HEK293 (cell line): ENCODE measurements around the gene CD300LG.
A peak's percentile ranks its signal among the peaks of the same experiment; 100 is the strongest.

Experiments
- CTCF ChIA-PET: fragments of 350-600 bp; formaldehyde crosslinking; extraction: SDS; loops from one replicate; lab custom pipeline; 2021; ENCODE audit warnings: antibody characterized with exemption; lab: Yijun Ruan, JAX
- POLR2A ChIA-PET: fragments of 300-600 bp; formaldehyde crosslinking; extraction: SDS; loops from one replicate; lab custom pipeline; 2020; ENCODE audit warnings: antibody characterized with exemption, inconsistent platforms; lab: Yijun Ruan, JAX
- H3K27ac ChIP-seq: fragments of 200-500 bp; sonication (Bioruptor generic); 2 replicates; pipeline ENCODE4 v1.5.1; 2014; ENCODE audit warnings: low read depth, low read length, control low read depth, inconsistent platforms; ENCODE audit errors: extremely low read depth
- H3K36me3 ChIP-seq, 2 experiments: fragments of 200-500 bp in 1 of 2; sonication (Bioruptor generic) in 1 of 2; 1 replicate in 1 of 2; 2 replicates in 1 of 2; pipeline ENCODE4 v1.5.1; 2014 to 2017; ENCODE audit warnings: inconsistent platforms in 2 of 2, low read length in 2 of 2; ENCODE audit not compliant: control insufficient read depth in 2 of 2, insufficient read depth in 1 of 2
- H3K4me1 ChIP-seq: fragments of 200-500 bp; sonication (Bioruptor generic); 2 replicates; pipeline ENCODE4 v1.5.1; 2014; ENCODE audit warnings: mild to moderate bottlenecking, low read length, inconsistent platforms; ENCODE audit not compliant: control insufficient read depth, insufficient read depth
- H3K4me3 ChIP-seq: 2 replicates; pipeline ENCODE4 v1.5.1; 2011; ENCODE audit warnings: low read depth, mild to moderate bottlenecking, control low read depth, low read length, moderate library complexity
- H3K9me3 ChIP-seq: fragments of 200-500 bp; sonication (Bioruptor generic); 2 replicates; pipeline ENCODE4 v1.5.1; 2014; ENCODE audit warnings: low read depth, low read length, inconsistent platforms; ENCODE audit not compliant: control insufficient read depth, insufficient read depth
- EGR2 ChIP-seq: fragments of 450-650 bp; formaldehyde crosslinking; IDR thresholded peaks from 2 replicates; pipeline ENCODE4 v1.5.1; 2016; ENCODE audit warnings: low read depth, missing biosample characterization, missing genetic modification characterization
- GLI2 ChIP-seq: fragments of 450-650 bp; formaldehyde crosslinking; IDR thresholded peaks from 2 replicates; pipeline ENCODE4; 2017; ENCODE audit warnings: missing biosample characterization, missing genetic modification characterization, low read depth, borderline replicate concordance
- IKZF3 ChIP-seq: fragments of 450-650 bp; IDR thresholded peaks from 2 replicates; pipeline ENCODE4 v1.5.0; 2018; ENCODE audit warnings: missing biosample characterization, mild to moderate bottlenecking, missing genetic modification characterization, moderate library complexity
- OVOL3 ChIP-seq: fragments of 450-650 bp; formaldehyde crosslinking; IDR thresholded peaks from 2 replicates; pipeline ENCODE4 v1.5.1; 2016; ENCODE audit warnings: missing biosample characterization, missing genetic modification characterization
- PRDM1 ChIP-seq: fragments of 450-650 bp; formaldehyde crosslinking; IDR thresholded peaks from 2 replicates; pipeline ENCODE4; 2016; ENCODE audit warnings: missing biosample characterization, missing genetic modification characterization
- ZBTB8A ChIP-seq: fragments of 450-650 bp; formaldehyde crosslinking; IDR thresholded peaks from 2 replicates; pipeline ENCODE4 v1.5.1; 2016; ENCODE audit warnings: missing biosample characterization, missing genetic modification characterization
- ZNF146 ChIP-seq: fragments of 450-650 bp; formaldehyde crosslinking; IDR thresholded peaks from 2 replicates; pipeline ENCODE4 v1.5.1; 2016; ENCODE audit warnings: missing biosample characterization, missing genetic modification characterization
- ZNF211 ChIP-seq: fragments of 450-650 bp; formaldehyde crosslinking; IDR thresholded peaks from 2 replicates; pipeline ENCODE4 v1.5.1; 2016; ENCODE audit warnings: low read depth, missing biosample characterization, missing genetic modification characterization
- ZNF24 ChIP-seq: fragments of 450-650 bp; formaldehyde crosslinking; IDR thresholded peaks from 2 replicates; pipeline ENCODE4 v1.5.1; 2016; ENCODE audit warnings: missing biosample characterization, missing genetic modification characterization
- ZNF274 ChIP-seq, 2 experiments: fragments of 200-500 bp in 1 of 2; fragments of 450-650 bp in 1 of 2; sonication (Bioruptor generic) in 1 of 2; formaldehyde crosslinking in 1 of 2; IDR thresholded peaks; 2 replicates each; pipeline versions ENCODE4 v1.5.1 to v1.6.1; 2014 to 2016; ENCODE audit warnings: borderline replicate concordance in 1 of 2, inconsistent platforms in 1 of 2, low read length in 1 of 2, missing biosample characterization in 1 of 2, missing genetic modification characterization in 1 of 2
- ZNF335 ChIP-seq: fragments of 450-650 bp; formaldehyde crosslinking; conservative IDR thresholded peaks from 2 replicates; pipeline ENCODE4 v1.5.1; 2016; ENCODE audit warnings: missing biosample characterization, missing genetic modification characterization
- ZNF366 ChIP-seq: fragments of 450-650 bp; formaldehyde crosslinking; conservative IDR thresholded peaks from 2 replicates; pipeline ENCODE4 v1.5.1; 2016; ENCODE audit warnings: missing biosample characterization, missing genetic modification characterization
- ZNF621 ChIP-seq: fragments of 450-650 bp; formaldehyde crosslinking; IDR thresholded peaks from 2 replicates; pipeline ENCODE4 v1.5.1; 2017; ENCODE audit warnings: missing biosample characterization, missing genetic modification characterization
- ZNF677 ChIP-seq: fragments of 450-650 bp; IDR thresholded peaks from 2 replicates; pipeline ENCODE4 v1.5.0; 2018; ENCODE audit warnings: missing biosample characterization, mild to moderate bottlenecking, missing genetic modification characterization, moderate library complexity
- ZNF707 ChIP-seq: fragments of 450-650 bp; formaldehyde crosslinking; IDR thresholded peaks from 2 replicates; pipeline ENCODE4 v1.5.1; 2016; ENCODE audit warnings: missing biosample characterization, missing genetic modification characterization
- ZNF792 ChIP-seq: fragments of 450-650 bp; formaldehyde crosslinking; IDR thresholded peaks from 2 replicates; pipeline ENCODE4 v1.5.1; 2016; ENCODE audit warnings: missing biosample characterization, missing genetic modification characterization
- TF ChIP-seq, protein P1 (sequence below): fragments of 450-650 bp; formaldehyde crosslinking; optimal IDR thresholded peaks from 2 replicates; pipeline ENCODE3; 2016; ENCODE audit warnings: missing biosample characterization, mild to moderate bottlenecking, missing genetic modification characterization
- TF ChIP-seq, protein P2 (sequence below): fragments of 450-650 bp; formaldehyde crosslinking; IDR thresholded peaks from 2 replicates; pipeline ENCODE4 v1.5.0; 2017; ENCODE audit warnings: missing biosample characterization, missing genetic modification characterization, borderline replicate concordance
- TF ChIP-seq, protein P3 (sequence below): fragments of 450-650 bp; formaldehyde crosslinking; IDR thresholded peaks from 2 replicates; pipeline ENCODE4 v1.5.1; 2016; ENCODE audit warnings: missing biosample characterization, missing genetic modification characterization
- TF ChIP-seq, protein P4 (sequence below): fragments of 450-650 bp; formaldehyde crosslinking; conservative IDR thresholded peaks from 2 replicates; pipeline ENCODE4 v1.5.1; 2016; ENCODE audit warnings: low read depth, missing biosample characterization, missing genetic modification characterization

Gene CD300LG

DNA sequence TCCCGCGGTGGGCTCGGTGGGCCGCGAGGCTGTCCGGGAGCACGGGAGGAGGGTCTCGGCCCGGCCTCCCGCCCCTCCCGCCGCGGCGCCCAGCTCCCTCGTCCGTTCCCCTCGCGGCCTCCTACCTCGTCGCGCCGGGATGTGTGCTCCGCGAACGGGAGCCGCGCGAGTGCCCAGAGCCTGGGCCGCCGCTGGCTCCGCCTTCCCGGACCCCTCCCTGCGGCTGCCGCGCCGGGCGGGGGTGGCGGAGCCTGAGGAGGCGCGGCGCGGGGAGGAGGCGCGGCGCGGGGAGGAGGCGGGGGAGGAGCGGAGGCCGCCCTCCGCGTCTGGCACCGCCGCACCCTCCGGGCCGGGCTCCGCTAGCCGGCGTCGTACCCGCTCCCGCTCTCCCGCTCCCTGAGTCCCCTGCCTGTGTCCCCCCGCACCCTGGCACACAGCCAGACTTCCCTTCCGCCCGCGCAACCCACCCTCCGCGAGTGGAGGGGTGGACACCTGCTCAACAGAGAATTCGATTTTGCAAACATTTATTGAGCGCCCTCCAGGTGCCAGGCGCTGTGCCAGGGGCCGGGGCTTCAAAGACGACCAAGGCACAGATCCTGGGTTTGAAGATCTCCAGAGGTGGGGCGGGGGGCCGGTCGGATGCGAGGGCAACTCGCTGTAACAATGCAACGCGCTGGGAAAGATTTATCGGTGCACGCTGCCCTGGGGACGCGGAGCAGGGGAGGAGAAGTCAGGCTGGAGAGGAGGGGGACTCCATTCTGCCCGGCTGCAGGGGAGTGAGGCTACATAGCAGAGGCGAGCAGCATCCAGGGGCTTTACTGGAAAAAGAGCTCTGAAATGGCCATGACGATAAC, 13.8 kb upstream of the CD300LG start, which contains the start of gene MPP3 (continued):
- peak; percentile 62; the same call in 1 of the 2 replicates for TF ChIP-seq EGR2

DNA sequence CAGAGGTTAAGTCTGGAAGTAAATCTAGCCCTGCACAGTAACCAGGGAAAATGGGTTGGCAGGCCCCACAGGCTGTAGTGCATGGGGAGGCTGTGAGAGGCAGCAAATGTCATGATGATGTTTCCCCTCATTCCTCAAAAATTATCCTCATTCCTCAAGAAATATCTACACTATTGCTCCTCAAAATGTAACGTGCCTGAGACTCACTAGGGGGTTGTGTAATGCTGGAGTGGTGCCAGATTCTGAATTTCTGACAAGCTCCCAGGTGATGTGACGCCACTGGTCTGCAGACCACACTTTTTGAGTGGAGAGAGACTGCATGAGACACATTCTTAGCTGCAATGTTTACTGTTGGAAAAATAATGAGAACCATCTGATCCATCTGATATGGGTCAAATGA, 12.9 kb upstream of the CD300LG start:
- ChIA-PET POLR2A (interaction anchor here (0.7 kb wide), 1 partner anchor 55 kb away, joined by 3 read pairs; the partner anchor contains the start of gene DUSP3), CTCF (interaction anchor here (0.7 to 5.0 kb wide), 3 partner anchors 12 to 77 kb away, joined by 3 to 29 read pairs (median 4); partner anchors contain the start of gene CD300LG)
- no peak overlapping the region for H3K4me3 ChIP-seq
- no peaks in the 10 kb centered on the region for H3K9me3 ChIP-seq
- peaks cover 0 to 27% of the 10 kb centered on the region in 2 experiments; a peak in 1 of 3 replicates for H3K36me3 ChIP-seq
- peaks cover 3% of the 10 kb centered on the region; the same call in 1 of the 2 replicates for H3K4me1 ChIP-seq
- TF ChIP-seq ZNF366 (tag by site-specific recombination) (no peak), ZNF335 (no peak), ZBTB8A (tag by site-specific recombination) (no peak), GLI2 (tag by site-specific recombination) (no peak), ZNF707 (tag by site-specific recombination) (no peak), ZNF274 (IDR thresholded peaks at IDR 0.05; ENCODE audit: low read length) (no peak), ZNF274 (tag by site-specific recombination; IDR thresholded peaks at IDR 0.05; ENCODE audit: borderline replicate concordance) (no peak), ZNF621 (tag by site-specific recombination) (no peak)
- TF ChIP-seq, protein P1, sequence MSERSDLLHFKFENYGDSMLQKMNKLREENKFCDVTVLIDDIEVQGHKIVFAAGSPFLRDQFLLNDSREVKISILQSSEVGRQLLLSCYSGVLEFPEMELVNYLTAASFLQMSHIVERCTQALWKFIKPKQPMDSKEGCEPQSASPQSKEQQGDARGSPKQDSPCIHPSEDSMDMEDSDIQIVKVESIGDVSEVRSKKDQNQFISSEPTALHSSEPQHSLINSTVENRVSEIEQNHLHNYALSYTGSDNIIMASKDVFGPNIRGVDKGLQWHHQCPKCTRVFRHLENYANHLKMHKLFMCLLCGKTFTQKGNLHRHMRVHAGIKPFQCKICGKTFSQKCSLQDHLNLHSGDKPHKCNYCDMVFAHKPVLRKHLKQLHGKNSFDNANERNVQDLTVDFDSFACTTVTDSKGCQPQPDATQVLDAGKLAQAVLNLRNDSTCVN (tag by site-specific recombination), result no peak
- no peak overlapping the region for H3K27ac ChIP-seq

DNA sequence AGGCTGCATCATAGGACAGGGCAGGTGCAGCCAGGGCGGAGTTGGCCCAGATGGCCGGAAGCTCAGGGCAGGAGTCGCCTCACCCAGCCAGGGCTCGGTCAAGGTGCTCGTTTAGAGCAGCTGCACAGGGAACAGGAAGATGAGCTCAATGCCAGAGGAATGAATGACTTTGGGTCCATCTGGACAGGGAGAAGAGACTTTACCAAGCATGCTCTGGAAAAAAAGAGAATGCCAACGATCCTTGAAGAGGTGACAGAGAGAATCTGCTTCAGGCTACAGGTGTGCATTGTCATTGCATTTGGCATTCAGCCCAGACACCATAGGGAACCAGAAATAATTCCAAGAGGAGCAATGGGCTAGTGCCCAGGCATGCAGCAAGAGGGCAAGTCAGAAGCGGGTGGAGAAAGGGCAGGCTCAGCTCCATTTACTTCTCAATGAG, 7.3 kb upstream of the CD300LG start:
- no peak overlapping the region for H3K4me3 ChIP-seq
- peaks cover 14% of the 10 kb centered on the region for H3K4me1 ChIP-seq
- no peaks in the 10 kb centered on the region for H3K9me3 ChIP-seq
- ChIA-PET POLR2A (interaction anchor here (0.6 to 1.3 kb wide), 3 partner anchors 20 to 275 kb away, joined by 3 to 7 read pairs (median 3); no protein-coding TSS in a partner anchor), CTCF (interaction anchor here (0.6 to 2.9 kb wide), 21 partner anchors 13 to 1646 kb away, joined by 3 to 13 read pairs (median 5); partner anchors contain the start of genes GHDC and MPP2)
- no peaks in the 10 kb centered on the region for H3K36me3 ChIP-seq
- no peak overlapping the region for H3K27ac ChIP-seq
- TF ChIP-seq, protein P2, sequence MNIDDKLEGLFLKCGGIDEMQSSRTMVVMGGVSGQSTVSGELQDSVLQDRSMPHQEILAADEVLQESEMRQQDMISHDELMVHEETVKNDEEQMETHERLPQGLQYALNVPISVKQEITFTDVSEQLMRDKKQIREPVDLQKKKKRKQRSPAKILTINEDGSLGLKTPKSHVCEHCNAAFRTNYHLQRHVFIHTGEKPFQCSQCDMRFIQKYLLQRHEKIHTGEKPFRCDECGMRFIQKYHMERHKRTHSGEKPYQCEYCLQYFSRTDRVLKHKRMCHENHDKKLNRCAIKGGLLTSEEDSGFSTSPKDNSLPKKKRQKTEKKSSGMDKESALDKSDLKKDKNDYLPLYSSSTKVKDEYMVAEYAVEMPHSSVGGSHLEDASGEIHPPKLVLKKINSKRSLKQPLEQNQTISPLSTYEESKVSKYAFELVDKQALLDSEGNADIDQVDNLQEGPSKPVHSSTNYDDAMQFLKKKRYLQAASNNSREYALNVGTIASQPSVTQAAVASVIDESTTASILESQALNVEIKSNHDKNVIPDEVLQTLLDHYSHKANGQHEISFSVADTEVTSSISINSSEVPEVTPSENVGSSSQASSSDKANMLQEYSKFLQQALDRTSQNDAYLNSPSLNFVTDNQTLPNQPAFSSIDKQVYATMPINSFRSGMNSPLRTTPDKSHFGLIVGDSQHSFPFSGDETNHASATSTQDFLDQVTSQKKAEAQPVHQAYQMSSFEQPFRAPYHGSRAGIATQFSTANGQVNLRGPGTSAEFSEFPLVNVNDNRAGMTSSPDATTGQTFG, result no peak
- TF ChIP-seq ZNF677 (tag by site-specific recombination) (no peak), ZNF335 (peak; percentile 59; the same call in 1 of the 2 replicates), ZNF24 (tag by site-specific recombination) (0 out of 2 replicates have a peak, but pooled peaks have one; percentile 43), ZNF792 (tag by site-specific recombination) (no peak), IKZF3 (tag by site-specific recombination) (0 out of 2 replicates have a peak, but pooled peaks have one; percentile 57), ZNF146 (tag by site-specific recombination) (no peak), ZNF211 (no peak), OVOL3 (no peak), ZNF366 (tag by site-specific recombination) (peak; percentile 84), PRDM1 (tag by site-specific recombination) (peak; percentile 92)
- TF ChIP-seq, protein P3, sequence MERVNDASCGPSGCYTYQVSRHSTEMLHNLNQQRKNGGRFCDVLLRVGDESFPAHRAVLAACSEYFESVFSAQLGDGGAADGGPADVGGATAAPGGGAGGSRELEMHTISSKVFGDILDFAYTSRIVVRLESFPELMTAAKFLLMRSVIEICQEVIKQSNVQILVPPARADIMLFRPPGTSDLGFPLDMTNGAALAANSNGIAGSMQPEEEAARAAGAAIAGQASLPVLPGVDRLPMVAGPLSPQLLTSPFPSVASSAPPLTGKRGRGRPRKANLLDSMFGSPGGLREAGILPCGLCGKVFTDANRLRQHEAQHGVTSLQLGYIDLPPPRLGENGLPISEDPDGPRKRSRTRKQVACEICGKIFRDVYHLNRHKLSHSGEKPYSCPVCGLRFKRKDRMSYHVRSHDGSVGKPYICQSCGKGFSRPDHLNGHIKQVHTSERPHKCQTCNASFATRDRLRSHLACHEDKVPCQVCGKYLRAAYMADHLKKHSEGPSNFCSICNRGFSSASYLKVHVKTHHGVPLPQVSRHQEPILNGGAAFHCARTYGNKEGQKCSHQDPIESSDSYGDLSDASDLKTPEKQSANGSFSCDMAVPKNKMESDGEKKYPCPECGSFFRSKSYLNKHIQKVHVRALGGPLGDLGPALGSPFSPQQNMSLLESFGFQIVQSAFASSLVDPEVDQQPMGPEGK (tag by site-specific recombination), result 0 out of 2 replicates have a peak, but pooled peaks have one; percentile 14
- TF ChIP-seq, protein P4, sequence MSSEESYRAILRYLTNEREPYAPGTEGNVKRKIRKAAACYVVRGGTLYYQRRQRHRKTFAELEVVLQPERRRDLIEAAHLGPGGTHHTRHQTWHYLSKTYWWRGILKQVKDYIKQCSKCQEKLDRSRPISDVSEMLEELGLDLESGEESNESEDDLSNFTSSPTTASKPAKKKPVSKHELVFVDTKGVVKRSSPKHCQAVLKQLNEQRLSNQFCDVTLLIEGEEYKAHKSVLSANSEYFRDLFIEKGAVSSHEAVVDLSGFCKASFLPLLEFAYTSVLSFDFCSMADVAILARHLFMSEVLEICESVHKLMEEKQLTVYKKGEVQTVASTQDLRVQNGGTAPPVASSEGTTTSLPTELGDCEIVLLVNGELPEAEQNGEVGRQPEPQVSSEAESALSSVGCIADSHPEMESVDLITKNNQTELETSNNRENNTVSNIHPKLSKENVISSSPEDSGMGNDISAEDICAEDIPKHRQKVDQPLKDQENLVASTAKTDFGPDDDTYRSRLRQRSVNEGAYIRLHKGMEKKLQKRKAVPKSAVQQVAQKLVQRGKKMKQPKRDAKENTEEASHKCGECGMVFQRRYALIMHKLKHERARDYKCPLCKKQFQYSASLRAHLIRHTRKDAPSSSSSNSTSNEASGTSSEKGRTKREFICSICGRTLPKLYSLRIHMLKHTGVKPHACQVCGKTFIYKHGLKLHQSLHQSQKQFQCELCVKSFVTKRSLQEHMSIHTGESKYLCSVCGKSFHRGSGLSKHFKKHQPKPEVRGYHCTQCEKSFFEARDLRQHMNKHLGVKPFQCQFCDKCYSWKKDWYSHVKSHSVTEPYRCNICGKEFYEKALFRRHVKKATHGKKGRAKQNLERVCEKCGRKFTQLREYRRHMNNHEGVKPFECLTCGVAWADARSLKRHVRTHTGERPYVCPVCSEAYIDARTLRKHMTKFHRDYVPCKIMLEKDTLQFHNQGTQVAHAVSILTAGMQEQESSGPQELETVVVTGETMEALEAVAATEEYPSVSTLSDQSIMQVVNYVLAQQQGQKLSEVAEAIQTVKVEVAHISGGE, result no peak
